C1 segment of cervical spinal cord (tissue), 14 donors: ENCODE results near the gene TCP1.
"Not testable (repeated sequence)": the region's sequence is repeated elsewhere in the genome, so short reads cannot be mapped to it uniquely, and the experiment has no call there.

Experiments
- DNase-seq, 14 donors: peaks; one replicate each; lab custom pipeline; 2025; lab: John Stamatoyannopoulos, UW

Gene TCP1

GRCh38 chr6:159777240-159777904, 12.0 kb downstream of the TCP1 start:
- no peak for DNase-seq

GRCh38 chr6:159772196-159772595, 17.2 kb downstream of the TCP1 start:
- DNase-seq, result no peak

- no peak for DNase-seq
These were observed 19.9 kb downstream of the TCP1 start for GRCh38 chr6:159769470-159769869.

GRCh38 chr6:159766906-159767305, 22.5 kb downstream of the TCP1 start:
- DNase-seq, result no peak

- peak in 5 of 14 donors; percentile 54 to 69 (median 63) for DNase-seq
These were observed 26.6 kb downstream of the TCP1 start for GRCh38 chr6:159762681-159763293.

- peak; percentile 75 to 96 (median 94) for DNase-seq
These were observed 27.3 kb downstream of the TCP1 start, which contains the start of gene ACAT2 for GRCh38 chr6:159761873-159762680. Gene ACAT2 (plus strand): TSS chr6:159762045. CDS start chr6:159762088, 43 bp downstream.

GRCh38 chr6:159761129-159761872, 28.1 kb downstream of the TCP1 start:
- peak in 3 of 14 donors; percentile 6 to 74 (median 65) for DNase-seq

GRCh38 chr6:159760602-159761057, 28.8 kb downstream of the TCP1 start:
- no peak for DNase-seq

GRCh38 chr6:159759645-159760044, 29.8 kb downstream of the TCP1 start:
- DNase-seq, result no peak

GRCh38 chr6:159758031-159759001, 31.1 kb downstream of the TCP1 start:
- no peak for DNase-seq

GRCh38 chr6:159756508-159756907, 32.9 kb downstream of the TCP1 start:
- DNase-seq, result no peak

GRCh38 chr6:159754959-159755914, 34.2 kb downstream of the TCP1 start:
- peak in 2 of 14 donors; percentile 1 to 7 for DNase-seq

- DNase-seq, result no peak
These were observed 35.0 kb downstream of the TCP1 start for GRCh38 chr6:159754401-159754800.

- DNase-seq, result no peak
These were observed 36.1 kb downstream of the TCP1 start for GRCh38 chr6:159753081-159753872.

- DNase-seq, result no peak
These were observed 38.0 kb downstream of the TCP1 start for GRCh38 chr6:159751448-159751847.

- not testable (repeated sequence) for DNase-seq
These were observed 41.3 kb downstream of the TCP1 start for GRCh38 chr6:159748127-159748526.

- no peak for DNase-seq
These were observed 42.6 kb downstream of the TCP1 start for GRCh38 chr6:159746759-159747158.

GRCh38 chr6:159745081-159745480, 44.3 kb downstream of the TCP1 start:
- DNase-seq, result no peak
